ENCODE measurements around the gene IGFL4.

The IGFL4 gene

DNA sequence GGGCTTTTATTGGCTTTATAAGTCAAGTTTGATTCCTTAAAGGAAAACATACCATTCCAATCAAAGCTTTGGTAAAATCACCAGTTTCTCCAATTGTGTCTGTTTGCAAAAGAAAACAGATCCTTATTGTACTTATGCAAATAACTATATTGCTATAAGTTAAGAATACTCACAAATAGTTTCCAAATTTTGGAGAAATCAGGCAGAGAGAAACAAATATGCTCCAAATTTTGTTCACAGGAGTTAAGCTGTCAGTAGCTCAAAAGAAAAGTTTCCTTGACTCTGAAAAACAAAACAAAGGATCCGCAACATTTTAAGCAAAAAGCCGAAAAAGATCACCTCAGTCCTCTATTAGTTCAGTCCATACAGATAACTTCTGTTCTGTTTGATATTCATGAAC lies 19.2 kb upstream of the IGFL4 start:
- no peak for DNase-seq

DNA sequence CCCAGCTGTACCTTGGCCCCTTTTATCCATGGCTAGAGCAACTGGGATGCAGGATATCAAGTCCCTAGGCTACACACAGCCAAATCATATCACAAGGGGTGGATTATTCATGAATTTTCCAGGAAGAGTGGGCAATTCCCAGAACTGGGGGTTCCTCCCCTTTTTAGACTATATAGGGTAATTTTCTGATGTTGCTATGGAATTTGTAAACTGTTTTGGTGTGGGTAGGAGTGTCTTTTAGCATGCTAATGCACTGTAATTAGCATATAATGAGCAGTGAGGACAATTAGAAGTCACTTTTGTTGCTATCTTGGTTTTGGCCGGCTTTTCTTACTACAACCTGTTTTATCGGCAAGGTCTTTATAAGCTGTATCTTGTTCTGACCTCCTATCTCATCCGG lies 18.0 kb upstream of the IGFL4 start:
- DNase-seq, result no peak

DNA sequence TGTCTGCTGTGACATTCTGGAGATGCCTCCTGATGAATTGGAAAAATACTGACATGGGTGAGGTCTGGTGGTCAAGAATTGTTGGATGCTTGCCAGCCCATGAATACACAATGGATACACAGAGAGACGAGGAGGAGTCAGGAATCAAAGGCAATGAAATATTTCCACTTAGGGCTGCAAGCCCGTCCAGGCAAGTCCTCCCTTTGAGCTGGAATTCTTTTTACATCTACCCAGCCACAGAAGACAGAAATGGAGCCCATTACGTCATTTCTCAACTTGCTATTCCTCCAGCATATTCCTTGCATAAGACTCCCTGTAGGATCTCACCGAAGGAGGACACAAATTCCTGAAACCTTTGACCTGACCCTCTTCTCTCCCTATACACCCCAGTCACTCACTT lies 15.7 kb upstream of the IGFL4 start:
- no peak for DNase-seq

DNA sequence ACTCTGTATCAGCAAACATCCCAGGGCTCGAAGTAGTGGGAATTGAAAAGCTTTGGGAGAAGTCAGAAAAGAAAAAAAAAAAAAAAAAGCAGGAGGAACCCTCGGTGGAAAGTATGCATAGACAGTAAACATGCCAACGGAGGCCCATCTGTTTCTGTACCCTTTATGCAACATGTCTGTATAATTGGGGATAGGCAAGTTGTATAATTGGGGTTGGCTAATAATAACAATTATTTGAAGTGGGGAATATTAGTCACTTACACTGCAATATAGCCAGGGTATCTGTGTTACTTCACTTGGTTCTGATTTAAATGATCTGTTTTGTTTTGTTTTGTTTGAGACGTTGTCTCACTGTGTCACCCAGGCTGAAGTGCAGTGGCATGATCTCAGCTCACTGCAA lies 12.1 kb upstream of the IGFL4 start:
- no peak for DNase-seq

DNA sequence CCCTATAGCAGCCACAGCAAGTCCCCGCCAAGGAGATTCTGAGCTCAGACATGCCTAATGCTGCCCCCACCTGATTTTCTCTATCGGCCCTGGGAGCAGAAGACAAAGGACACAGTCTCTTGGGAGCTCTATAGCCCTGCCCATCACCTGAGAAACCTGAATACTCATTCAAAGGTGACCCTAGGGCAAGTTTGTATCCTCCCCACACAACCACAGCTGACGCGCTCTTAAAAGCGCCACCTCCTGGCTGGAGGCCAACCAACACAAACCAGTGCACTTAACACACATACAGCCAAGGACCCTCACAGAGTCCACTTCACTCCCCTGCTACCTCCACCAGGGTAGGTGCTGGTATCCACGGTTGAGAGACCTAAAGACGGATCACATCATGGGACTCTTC lies 8.8 kb upstream of the IGFL4 start:
- DNase-seq, result no peak

DNA sequence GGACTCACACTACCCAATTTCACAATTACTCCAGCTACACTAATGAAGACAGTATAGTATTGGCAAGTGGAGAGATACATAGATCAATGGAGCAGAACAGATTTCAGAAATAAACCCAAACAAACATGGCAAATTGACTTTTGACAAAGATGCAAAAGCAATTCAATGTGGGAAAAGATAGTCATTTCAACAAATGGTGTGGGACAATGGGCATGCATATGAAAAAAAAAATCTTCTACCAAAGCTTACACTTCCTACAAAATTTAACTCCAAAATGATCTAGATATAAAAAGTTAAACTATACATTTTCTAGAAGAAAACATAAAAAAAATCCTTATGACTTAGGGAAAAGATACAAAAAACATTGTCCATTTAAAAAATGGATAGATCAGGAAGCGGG lies 2.7 kb upstream of the IGFL4 start:
- no peak for DNase-seq

DNA sequence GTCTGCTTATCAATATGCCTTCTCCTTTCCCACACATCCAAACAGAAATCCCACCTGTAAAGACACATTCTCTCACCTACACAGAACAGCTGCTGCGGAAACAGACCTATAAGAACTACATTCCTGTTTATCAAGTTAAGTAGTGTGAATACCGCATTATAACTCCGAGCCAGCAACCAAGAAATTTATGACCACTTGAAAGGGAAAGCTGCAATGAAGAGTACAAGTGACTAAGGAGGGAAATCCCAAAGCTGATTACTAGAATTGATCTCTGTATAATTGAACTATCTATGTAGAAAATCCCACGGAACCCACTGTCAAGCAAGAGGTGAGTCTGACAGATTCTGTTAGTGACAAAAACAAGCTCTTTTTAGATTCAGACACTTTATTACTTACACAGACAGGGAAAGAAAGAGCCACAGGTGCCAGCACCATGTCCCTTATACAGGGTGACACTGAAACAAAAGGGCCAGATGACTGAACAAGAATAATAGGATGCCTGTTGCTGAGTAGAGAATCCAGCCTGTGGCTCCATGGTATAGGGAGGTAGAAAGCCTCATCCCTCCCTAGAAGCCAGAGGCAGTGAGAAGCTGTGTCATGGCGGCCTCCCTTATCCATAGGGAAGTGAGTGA lies 1.6 kb upstream of the IGFL4 start:
- no peak for DNase-seq

DNA sequence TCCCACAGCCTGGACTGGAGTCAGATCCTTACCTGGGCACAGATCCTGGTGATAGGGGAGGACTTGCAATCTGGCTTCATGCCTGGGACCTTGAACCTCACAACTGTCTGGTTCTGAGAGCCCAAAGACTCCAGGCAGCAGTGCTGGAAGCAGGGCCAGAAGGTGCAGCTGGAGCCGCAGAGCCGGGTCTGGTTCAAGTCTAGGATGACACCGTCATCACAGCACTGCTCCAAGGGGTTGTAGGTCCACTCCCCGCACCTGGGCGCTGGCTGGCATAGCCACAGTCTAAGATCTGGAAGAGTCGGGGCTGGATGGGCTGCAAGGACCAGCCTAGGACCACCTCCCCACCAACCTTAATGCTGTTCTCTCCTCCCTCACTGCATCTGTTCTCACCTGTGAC lies 677 bp downstream of the IGFL4 start:
- DNase-seq, result no peak

DNA sequence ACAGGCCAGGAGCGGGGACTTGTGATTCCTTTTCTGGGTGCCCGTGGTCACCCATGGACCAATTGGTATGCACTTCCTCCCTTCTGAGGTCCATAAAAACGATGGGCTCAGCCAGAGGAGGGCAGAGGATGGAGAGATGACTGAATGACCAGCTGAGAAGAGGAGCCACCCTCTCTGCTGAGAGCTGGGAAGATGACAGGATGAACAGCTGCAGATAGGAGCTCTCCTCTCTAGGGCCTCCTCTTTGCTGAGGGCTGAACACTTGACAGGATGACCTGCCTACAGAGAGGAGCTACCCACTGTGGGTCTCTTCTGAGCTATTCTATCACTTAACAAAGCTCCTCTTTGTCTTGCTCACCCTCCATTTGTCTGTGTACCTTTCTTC lies 4.1 kb downstream of the IGFL4 start:
- DNase-seq, result no peak

DNA sequence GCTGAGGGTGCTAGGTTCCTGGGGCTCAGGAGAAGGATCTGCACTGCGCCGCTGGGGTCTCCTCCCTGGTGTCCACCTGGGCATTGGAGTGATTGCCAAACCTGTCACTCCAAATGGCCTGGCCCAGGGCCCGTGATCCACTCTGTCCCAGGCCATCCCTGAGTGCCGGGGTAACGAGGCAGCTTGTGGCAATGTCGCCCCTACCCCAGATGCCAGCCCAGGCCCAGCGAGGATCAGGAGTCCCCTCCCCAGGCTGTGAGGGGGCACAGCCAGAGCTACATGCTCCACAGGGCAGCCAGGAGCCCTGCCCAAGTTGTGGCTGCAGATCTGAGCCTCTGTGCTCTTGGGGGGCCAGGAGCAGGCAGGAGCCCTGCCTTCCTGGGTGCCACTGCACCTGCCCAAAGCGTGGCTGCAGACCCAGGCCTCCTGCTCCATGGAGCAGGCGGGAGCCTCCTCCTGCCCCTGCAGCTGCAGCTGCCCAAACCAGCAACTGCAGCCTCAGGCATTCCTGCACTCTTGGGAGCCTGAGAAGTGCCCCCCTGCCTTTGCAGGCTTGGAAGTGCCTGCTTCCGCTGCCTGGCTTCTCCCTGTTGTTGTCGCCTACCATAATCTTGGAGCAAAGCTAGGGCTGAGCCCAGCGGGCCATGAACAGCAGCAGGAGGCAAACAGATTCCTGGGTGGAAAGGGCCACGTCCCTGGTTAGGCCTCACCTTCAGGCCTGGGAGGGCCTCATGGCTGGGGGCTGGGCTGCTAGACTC lies 4.6 kb downstream of the IGFL4 start:
- no peak for DNase-seq

DNA sequence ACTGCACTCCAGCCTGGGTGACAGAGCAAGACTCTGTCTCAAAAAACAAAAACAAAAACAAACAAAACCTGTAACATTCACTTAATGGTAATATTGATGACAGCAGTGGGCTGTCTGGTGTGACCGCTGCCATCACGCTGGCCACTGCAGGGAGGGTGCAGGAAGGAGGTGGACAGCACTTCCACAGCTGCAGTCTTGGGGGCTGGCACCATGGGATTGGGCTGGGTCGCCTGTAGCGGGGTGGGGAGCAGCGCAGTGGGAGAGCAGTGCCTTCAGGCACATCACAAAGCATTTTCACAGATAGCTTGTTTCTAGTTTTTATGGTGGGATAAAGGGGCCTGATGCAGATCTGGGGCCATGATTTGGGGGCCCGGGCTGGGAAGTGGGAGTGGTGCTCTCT lies 5.3 kb downstream of the IGFL4 start:
- DNase-seq, result no peak

DNA sequence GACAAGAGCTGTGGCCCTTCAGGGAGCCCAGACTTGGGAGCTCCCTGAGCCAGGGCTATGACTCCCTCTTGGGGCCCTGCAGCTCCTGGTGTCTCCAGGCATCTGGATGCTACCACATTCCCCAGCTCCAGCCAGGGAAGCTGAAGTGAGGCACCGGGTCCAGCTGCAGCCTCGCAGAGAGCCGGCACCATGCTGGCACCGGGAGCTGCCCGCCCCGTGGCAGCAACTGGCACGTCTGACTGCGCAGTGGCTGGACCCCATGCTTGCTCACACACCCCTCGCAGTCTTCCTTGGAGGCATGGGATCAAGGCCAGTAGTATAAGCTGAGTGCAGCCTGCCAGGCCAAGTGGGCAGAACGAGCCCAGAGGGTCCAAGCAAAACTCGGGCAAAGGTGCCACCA lies 7.4 kb downstream of the IGFL4 start:
- DNase-seq, result no peak

DNA sequence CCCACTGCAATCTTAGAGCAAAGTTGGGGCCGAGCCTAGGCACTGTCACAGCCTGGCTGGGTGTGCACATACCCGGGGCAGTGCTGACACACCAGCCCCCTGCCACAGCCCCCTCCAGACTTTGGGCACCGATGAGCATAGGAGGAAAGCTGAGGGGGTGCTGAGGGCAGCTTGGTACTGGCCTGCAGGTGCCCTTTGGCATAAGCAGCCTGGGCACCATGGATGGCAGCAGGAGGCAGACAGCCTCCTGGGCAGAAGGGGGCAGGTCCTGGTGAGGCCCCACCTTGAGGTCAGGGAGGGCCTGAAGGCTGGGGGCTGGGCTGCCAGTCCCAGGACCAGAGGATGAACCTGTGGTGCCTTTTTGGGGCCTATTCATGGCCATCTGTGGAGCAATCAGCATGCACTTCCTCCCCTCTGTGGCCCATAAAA lies 8.2 kb downstream of the IGFL4 start:
- DNase-seq, result no peak

DNA sequence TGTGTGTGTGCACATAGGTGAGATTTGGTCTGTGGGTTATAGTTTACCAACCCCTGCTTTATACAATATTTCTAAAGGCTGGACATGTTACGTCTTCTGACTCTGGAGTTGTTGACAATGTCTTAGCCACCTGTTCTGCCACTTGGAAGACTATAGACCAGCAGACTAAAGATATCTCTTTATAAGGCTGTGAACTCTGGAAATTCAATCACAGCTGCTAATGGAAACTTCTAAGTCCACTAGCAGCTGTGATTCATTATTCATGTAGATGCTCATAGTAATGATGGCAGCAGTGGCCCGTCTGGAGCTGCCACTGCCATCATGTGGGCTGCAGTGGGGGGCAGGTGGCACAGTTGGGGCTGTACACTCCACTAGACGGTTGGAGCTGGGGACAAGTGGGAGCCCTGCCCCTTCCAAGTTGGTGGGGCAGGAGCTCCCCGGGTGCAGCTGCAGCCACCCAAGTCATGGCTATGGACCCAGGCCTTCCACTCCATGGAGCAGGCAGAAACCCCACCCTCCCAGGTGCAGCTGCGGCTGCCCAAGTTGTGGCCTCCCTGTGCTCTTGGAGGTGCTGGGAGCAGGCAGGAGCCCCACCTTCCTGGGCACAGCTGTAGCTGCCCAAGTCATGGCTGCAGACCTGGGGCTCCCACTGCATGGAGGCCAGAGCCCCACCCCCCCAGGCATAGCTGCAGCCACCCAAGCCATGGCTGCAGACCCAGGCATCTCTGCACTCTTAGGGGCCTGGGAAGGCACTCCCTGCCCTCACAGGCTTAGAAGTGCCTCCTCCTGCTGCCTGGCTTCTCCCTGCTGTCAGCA lies 8.8 kb downstream of the IGFL4 start:
- DNase-seq, result no peak

DNA sequence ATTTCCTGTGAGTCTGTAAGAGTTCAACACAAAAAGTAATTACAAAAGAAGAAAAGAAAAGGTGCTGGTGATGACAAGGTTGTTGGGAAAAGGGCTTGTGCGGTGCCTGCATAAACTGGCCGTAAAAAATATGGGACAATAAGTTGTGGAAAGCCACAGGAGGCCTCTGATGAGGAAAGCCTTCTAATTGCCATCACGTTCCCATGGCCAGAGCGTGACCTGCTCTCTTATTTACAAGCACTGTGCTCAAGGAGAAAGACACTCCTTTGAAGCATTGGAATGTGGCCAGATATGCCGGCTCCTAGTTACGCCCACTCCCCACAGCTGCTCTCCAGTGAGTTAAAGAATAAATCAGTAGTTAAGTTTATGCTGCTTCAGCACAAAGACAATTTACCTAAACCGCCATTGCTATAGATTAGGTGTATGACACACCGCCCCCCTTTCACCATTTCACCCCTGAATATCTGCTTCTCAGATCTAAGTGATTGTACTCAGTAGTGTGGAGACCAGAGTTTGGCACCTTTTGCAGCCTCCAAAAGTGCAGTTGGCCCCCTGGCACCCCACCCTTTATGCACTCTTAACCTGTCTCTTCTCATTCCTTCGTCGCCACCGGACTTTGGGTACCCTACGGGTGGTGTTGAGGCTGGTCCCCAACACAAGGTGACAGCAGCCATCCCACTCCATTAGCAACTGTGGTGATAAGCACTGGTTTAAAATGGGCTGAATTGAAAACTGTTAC lies 9.8 kb downstream of the IGFL4 start:
- DNase-seq, result no peak

DNA sequence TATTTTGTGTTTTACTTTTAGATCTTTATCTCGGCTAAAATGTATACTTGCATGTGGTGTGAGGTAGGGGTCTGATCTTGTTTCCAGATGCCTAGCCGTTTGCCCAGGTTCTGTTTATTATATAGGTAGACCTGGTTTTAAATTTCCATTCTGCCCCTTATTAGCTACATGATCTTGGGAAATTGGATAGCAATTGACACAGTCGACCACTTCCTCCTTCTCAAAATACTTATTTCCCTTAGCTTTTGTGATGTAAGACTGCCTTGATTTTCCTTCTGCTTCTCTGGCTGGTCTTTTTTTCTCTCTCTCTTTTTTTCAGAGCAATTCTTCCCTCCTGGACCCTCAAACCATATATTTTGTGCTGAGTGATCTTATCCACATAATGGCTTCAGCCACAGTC lies 15.0 kb downstream of the IGFL4 start:
- DNase-seq, result no peak

DNA sequence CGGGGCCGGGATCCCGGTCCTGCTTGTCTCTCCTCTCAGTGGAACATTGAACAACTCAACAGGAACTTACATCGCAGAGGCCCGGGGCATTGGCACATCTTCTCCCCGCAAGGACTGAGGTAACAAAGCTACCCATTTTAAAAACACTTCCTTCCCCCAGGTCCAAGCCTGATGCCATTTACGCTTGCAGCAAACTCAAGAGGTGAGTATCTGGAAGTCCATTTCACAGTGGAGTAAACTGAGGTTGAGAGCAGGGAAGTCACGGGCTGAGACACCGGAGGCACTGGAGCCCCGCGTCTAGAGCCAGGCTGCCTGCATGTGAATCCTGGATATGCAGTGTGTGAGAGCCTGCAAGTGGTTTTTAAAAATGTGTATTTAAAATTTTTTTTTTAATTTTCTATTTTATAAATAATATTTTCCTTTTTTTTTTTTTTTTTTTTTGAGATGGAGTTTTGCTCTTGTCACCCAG lies 17.5 kb downstream of the IGFL4 start:
- no peak for DNase-seq

DNA sequence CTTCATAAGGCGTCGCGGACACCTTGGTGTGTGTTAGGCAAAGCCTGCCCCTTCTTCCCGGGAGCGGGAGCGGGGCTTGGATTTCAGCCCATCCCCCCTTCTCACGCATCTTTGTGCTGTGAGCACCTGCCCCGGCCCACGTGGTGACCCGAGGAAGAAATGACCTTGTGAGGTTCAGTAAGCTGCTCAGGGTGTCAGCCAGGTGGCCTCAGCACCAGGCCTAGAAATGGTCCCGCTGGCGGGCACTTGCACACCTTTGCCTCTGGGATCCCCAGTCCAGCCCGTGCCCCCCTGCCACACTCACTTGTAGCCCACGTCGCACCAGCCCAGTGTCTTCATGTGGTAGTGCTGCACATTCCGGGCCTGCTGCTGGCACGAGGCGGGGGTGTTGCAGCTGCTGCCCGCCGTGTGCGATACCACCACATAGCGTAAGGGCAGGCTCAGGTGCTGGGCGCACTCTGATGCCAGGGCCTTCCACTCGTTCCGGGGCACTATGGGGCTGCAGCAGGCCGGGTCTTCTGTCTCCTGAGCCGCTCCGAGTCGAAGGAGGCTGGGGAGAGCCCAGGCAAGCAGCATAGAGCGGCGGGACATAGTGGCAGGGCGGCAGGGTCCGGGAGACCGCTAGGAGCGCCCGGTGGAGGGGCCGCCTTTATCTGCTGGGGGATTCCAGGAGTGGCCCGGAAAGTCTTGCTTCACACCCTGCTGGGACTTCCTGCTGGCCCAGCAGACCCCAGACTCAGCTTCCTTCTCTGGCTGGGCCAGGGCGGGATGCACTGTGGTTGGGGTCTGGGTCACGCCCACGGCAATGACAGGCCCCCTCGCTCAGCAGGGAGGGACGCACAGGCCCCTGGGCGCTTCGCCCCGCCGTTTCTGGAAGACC lies 18.1 kb downstream of the IGFL4 start, which contains the start of gene PGLYRP1:
Gene PGLYRP1, minus strand, starts transcription at position 623 of the 880 bp plus-strand sequence. Its CDS starts 32 bp downstream, at position 591.
- DNase-seq, result no peak

DNA sequence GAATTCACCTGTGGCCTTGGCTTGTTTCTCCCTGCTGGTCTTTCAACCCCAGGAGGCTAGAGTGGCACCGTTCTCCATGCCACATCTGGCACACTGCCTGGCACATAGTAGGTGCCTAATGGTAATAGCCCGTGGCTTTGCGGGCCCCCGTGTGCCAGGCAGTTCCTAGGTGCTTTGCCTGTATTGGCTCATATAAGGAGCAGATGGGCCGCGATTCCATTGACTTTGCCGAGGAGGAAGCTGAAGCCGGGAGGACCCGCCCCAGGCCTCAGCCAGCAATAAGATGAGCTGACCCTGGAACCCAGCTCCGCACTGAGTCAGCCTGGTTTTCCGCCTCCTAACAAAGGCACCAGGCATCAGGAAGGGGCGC lies 18.8 kb downstream of the IGFL4 start:
- DNase-seq, result no peak

DNA sequence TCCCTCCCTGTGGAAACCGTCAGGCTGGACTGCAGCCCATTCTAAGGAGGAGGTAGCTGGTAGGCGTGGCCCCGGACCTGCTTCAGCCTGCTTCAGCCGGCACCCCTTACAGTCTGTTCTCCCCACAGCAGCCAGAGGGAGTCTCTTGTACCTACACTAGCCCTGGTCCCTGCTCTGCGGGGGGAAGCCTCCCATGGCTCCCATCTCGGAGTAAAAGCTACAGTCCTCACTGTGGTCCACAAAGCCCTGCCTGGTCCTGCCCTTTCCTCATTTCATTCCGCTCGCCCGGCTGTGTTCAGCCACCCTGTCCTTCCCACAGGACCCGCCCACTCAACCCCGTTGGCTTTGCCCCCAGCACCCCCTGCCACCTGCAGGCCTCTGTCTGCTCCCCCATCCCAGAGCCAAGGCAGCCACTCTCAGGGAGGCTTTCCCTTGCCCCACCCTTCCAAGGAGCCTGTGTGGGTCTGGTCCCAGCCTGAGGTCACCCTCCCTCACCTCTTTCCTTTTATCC lies 19.2 kb downstream of the IGFL4 start:
- no peak for DNase-seq

DNA sequence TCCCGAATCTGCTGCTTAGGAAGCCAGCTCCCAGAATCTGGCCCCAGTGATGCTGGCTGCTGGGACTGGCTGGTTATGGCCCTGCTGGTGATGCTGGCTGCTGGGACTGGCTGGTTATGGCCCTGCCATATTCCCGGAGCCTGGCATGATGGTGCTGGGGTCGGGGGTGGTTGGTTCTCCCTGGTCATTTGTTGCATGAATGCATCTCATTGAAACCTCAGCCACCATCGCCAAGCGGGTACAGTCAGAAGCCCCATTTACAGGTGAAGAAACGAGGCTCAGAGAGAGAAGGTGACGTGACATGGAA lies 20.0 kb downstream of the IGFL4 start:
- no peak for DNase-seq

DNA sequence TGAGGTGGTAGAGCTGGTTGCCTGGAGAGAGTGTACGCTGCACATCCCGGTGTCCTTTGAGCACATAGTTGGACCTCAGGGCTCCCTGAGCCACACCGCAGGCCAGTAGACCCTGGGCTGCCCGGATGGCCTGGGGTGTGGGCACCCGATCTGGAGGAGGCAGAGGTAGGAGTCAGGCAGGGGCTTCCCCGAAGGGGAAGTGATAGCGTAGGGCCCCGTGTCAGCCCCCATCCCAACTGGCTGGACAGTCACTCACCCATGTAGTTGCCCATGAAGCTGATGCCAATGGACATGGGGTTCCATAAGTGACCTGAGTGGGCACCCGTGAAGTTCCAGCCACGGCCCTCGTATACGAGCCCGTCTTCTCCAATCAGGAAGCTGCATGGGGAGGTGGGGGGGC lies 21.5 kb downstream of the IGFL4 start:
- no peak for DNase-seq
